ENCODE results near the gene ANKH.

GRCh38 chr5:14895301-14895700 is 23.7 kb upstream of the ANKH start:
- TF ChIP-seq CTCF (IDR thresholded peaks at IDR 0.05 in 8 of 11, conservative IDR thresholded peaks at IDR 0.05 in 3 of 11) (no peak), POLR2AphosphoS5 (IDR thresholded peaks at IDR 0.05) (no peak)
